WTC11 (cell line): ENCODE data around the gene MIA. TPM values are rescaled to one million over a fixed set of nuclear protein-coding genes. Genes with fewer than 3 reads are reported as not detected.
"Not testable (repeated sequence)": the region's sequence is repeated elsewhere in the genome, so short reads cannot be mapped to it uniquely, and the experiment has no call there.

Experiments
- ATAC-seq: fragments of 200-7000 bp; cut with Tn5 transposase; 2 replicates; pipeline ENCODE4 v1.10.0; 2021; ENCODE audit warnings: mild to moderate bottlenecking, moderate library complexity
- CTCF ChIA-PET: fragments of 300-600 bp; sonication (Branson Sonifier 250); formaldehyde crosslinking; loops from one replicate; lab custom pipeline; 2021; ENCODE audit warnings: antibody characterized with exemption; lab: Charles Lee
- POLR2A ChIA-PET: fragments of 350-600 bp; sonication (Branson Sonifier 250); formaldehyde crosslinking; loops from one replicate; lab custom pipeline; 2021; ENCODE audit warnings: antibody characterized with exemption; lab: Charles Lee
- DNase-seq: peaks from one replicate; pipeline ENCODE4 v3.0.0; 2021; ENCODE audit warnings: low spot score
- H3K27ac Mint-ChIP-seq: 2 replicates; pipeline ENCODE4 v1.8.0; 2021; ENCODE audit warnings: mixed read lengths
- H3K27me3 Mint-ChIP-seq: 2 replicates; pipeline ENCODE4 v1.8.0; 2021; ENCODE audit warnings: low read depth, mild to moderate bottlenecking, moderate library complexity, mixed read lengths
- H3K36me3 Mint-ChIP-seq: 2 replicates; pipeline ENCODE4 v1.8.0; 2021; ENCODE audit warnings: mixed read lengths
- H3K4me1 Mint-ChIP-seq: 2 replicates; pipeline ENCODE4 v1.8.0; 2022; ENCODE audit warnings: mixed read lengths
- H3K4me3 Mint-ChIP-seq: 2 replicates; pipeline ENCODE4 v1.8.0; 2021; ENCODE audit warnings: mild to moderate bottlenecking, moderate library complexity, mixed read lengths
- H3K9me3 Mint-ChIP-seq: 2 replicates; pipeline ENCODE4 v1.8.0; 2021; ENCODE audit warnings: mixed read lengths
- GTF2I ChIP-seq: fragments of 250-450 bp; sonication (Bioruptor Pico); conservative IDR thresholded peaks from 2 replicates; pipeline ENCODE4 v1.4.0; 2021; ENCODE audit warnings: mild to moderate bottlenecking
- IRF2 ChIP-seq: sonication (generic); formaldehyde crosslinking; IDR thresholded peaks from 2 replicates; pipeline ENCODE4 v1.8.0; 2022; ENCODE audit warnings: low read depth, missing genetic modification reagents, borderline replicate concordance
- OVOL2 ChIP-seq: fragments of 250-450 bp; sonication (Bioruptor Pico); IDR thresholded peaks from 2 replicates; pipeline ENCODE4 v1.9.0; 2021; ENCODE audit warnings: mild to moderate bottlenecking, borderline replicate concordance
- ZNF121 ChIP-seq: sonication (generic); formaldehyde crosslinking; IDR thresholded peaks from 2 replicates; pipeline ENCODE4 v1.8.0; 2023; ENCODE audit warnings: missing genetic modification reagents
- ZNF263 ChIP-seq: sonication (generic); formaldehyde crosslinking; IDR thresholded peaks from 2 replicates; pipeline ENCODE4 v1.8.1; 2022; ENCODE audit warnings: low read depth, mild to moderate bottlenecking, moderate library complexity, missing genetic modification reagents
- total RNA-seq: library from RNA; stranded (reverse); gene quantifications from 3 replicates; pipeline ENCODE4 v1.2.3, GENCODE V29; 2021
- TF ChIP-seq, protein P1 (sequence below): sonication (generic); formaldehyde crosslinking; IDR thresholded peaks from 2 replicates; pipeline ENCODE4 v1.8.0; 2023; ENCODE audit warnings: mild to moderate bottlenecking, missing genetic modification reagents
- TF ChIP-seq, protein P2 (sequence below): fragments of 250-450 bp; sonication (Bioruptor Pico); IDR thresholded peaks from 2 replicates; pipeline ENCODE4 v1.9.0; 2021; ENCODE audit warnings: moderate library complexity, mild to moderate bottlenecking, inconsistent platforms, borderline replicate concordance
- TF ChIP-seq, protein P3 (sequence below): sonication (generic); formaldehyde crosslinking; IDR thresholded peaks from 2 replicates; pipeline ENCODE4 v1.8.0; 2022; ENCODE audit warnings: mild to moderate bottlenecking, missing genetic modification reagents
- TF ChIP-seq, protein P4 (sequence below): fragments of 200-600 bp; IDR thresholded peaks from 2 replicates; pipeline ENCODE4 v1.8.0; 2022; ENCODE audit warnings: antibody characterized with exemption

MIA gene
- total RNA-seq, 1 experiment from 2014 or later, result not detected

DNA sequence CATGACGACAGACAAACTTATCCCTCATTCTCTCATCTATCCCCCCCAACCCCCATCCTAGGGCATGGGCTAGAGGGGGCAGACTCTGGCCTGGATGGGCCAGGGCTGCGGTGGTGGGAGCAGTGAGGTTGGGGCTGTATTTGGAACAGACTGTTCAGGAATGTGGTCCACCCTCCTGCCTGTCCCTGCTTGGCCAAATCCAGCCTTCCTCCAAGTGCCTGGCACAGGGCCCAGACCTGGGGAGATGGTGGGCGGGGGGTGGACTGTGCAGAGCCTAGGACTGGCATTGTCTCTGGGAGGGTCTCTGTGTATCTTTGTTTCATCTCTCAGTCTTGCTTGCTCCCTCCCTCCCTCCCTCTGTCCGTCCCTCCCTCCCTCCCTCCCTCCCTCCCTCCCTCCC lies 37.9 kb downstream of the MIA start (continued):
- TF ChIP-seq, protein P1, sequence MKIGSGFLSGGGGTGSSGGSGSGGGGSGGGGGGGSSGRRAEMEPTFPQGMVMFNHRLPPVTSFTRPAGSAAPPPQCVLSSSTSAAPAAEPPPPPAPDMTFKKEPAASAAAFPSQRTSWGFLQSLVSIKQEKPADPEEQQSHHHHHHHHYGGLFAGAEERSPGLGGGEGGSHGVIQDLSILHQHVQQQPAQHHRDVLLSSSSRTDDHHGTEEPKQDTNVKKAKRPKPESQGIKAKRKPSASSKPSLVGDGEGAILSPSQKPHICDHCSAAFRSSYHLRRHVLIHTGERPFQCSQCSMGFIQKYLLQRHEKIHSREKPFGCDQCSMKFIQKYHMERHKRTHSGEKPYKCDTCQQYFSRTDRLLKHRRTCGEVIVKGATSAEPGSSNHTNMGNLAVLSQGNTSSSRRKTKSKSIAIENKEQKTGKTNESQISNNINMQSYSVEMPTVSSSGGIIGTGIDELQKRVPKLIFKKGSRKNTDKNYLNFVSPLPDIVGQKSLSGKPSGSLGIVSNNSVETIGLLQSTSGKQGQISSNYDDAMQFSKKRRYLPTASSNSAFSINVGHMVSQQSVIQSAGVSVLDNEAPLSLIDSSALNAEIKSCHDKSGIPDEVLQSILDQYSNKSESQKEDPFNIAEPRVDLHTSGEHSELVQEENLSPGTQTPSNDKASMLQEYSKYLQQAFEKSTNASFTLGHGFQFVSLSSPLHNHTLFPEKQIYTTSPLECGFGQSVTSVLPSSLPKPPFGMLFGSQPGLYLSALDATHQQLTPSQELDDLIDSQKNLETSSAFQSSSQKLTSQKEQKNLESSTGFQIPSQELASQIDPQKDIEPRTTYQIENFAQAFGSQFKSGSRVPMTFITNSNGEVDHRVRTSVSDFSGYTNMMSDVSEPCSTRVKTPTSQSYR, result no peak
- TF ChIP-seq OVOL2 (no peak), ZNF121 (CRISPR knock-in tag) (no peak)
- TF ChIP-seq, protein P2, sequence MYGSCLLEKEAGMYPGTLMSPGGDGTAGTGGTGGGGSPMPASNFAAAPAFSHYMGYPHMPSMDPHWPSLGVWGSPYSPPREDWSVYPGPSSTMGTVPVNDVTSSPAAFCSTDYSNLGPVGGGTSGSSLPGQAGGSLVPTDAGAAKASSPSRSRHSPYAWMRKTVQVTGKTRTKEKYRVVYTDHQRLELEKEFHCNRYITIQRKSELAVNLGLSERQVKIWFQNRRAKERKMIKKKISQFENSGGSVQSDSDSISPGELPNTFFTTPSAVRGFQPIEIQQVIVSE, result no peak

DNA sequence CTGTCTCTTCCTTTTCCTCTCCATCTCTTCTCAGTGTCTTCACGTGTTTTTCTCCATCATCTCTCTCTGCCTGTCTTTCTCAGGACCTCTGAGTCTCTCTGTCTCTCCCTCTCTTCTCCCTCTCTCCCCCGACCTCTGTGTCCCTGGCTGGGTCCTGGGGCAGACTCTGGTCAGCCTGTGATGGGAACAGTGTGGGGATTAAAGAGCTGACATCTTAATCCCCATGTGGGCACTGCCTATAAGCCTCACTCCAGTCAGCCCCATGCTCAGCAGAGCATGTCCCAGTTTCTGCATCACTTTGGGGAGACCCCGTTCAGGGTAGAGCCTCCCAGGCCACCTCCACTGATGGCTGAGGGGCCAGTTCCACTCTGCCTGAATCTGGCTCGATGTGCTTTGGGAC lies 39.9 kb downstream of the MIA start:
- Mint-ChIP-seq H3K27me3 (peaks cover 54% of the 10 kb centered on the region), H3K36me3 (no peaks in the 10 kb centered on the region), H3K4me1 (peaks cover 35% of the 10 kb centered on the region), H3K27ac (no peak overlapping the region), H3K4me3 (no peak overlapping the region), H3K9me3 (no peaks in the 10 kb centered on the region)
- ChIA-PET CTCF (no interaction called here), POLR2A (no interaction called here)
- ATAC-seq (no peak), DNase-seq (no peak)
- no peak for TF ChIP-seq IRF2 (CRISPR knock-in tag)
- TF ChIP-seq ZNF263 (CRISPR knock-in tag), result no peak

DNA sequence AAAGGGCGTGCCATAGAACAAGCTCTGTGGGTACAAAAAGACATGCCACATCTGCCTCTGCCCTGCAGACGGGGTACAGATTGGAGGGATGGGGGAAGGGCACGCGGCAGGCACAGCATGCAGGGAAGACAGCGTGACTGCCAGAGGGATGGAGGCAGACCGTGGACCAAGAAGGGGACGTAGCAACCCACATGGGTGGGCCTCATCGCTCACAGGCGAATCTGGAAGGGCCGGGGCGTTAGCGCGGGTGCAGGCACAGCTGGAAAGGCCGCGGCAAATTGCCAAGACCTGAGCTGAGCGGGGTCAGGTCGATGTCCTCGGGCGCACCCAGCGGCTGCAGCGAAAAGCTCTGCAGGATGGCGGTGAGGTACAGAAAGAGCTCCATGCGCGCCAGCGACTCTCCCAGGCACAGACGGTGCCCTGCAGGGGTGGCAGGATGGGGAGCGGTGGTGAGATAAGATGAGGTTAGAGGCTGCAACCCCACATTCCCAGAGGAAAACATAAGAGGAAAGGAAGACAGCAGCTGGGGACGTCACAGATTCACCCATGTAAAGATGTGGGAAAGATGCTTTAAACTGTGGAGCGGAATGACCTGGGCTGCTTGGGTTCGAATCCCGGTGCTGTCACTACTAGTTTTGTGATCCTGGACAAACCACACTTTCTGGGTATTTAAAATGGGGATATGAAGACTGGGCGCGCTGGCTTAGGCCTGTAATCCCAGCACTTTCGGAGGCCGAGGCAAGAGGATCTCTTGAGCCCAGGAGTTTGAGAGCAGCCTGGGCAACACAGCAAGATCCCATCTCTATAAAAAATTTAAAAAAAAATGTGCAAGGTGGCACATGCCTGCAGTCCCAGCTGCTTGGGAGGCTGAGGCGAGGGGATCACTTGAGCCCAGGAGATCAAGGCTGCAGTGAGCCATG lies 43.4 kb downstream of the MIA start:
- POLR2A ChIA-PET, H3K9me3 Mint-ChIP-seq, H3K36me3 Mint-ChIP-seq: not testable (repeated sequence)
- Mint-ChIP-seq H3K27ac (0 out of 2 replicates have a peak overlapping the region, but pooled peaks have one; percentile 6), H3K4me1 (peaks cover 18% of the 10 kb centered on the region), H3K4me3 (peak overlapping the region; percentile 62), H3K27me3 (peaks cover 39% of the 10 kb centered on the region)
- CTCF ChIA-PET, result interaction anchor here (0.8 to 3.5 kb wide), 19 partner anchors 7 to 445 kb away, joined by 3 to 36 read pairs (median 5); partner anchors contain the start of gene HNRNPUL1
- peak; percentile 86; the same call in 1 of the 2 replicates for TF ChIP-seq ZNF121 (CRISPR knock-in tag)
- TF ChIP-seq, protein P3, sequence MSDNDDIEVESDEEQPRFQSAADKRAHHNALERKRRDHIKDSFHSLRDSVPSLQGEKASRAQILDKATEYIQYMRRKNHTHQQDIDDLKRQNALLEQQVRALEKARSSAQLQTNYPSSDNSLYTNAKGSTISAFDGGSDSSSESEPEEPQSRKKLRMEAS (CRISPR knock-in tag), result peak; percentile 23; the same call in 1 of the 2 replicates
- DNase-seq, result peak; percentile 75
- peak; percentile 93 for ATAC-seq

DNA sequence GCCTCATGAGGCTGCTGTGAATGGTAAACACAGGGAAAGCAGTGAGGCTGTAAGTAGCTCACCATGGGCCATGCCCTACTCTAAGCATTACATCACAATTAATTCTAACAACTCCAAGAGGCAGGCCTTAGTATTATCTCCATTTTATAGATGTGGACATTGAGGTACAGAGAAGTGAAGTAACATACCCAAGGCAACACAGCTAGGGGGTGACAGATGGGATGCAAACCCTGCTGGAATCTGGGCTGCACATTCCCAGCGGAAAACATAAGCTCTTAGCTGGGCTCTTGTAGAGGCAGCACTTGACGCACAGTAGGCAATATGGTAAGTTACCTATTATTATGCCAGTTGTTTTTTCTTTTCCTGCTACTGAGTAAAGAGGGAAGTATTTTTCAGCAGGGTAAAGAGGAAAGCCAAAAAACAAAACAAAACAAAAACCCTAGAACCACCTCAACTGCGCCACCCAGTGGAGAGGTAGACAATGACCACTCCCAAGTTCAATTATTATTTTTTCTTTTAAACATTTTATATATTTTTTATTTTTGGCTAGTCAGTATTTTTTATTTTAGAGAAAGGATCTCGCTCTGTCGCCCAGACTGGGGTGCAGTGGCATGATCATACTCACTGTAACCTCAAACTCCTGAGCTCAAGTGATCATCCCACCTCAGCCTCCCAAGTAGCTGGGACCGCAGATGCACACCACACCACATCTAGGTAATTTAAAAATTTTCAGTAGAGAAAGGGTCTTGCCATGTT lies 44.3 kb downstream of the MIA start:
- Mint-ChIP-seq H3K27me3 (peaks cover 31% of the 10 kb centered on the region), H3K27ac (peak overlapping the region; percentile 47; the same call in 1 of the 2 replicates), H3K4me1 (peaks cover 16% of the 10 kb centered on the region)
- H3K9me3 Mint-ChIP-seq, H3K4me3 Mint-ChIP-seq, POLR2A ChIA-PET, H3K36me3 Mint-ChIP-seq, DNase-seq: not testable (repeated sequence)
- TF ChIP-seq GTF2I (CRISPR knock-in tag), result 0 out of 2 replicates have a peak, but pooled peaks have one; percentile 11
- TF ChIP-seq, protein P4, sequence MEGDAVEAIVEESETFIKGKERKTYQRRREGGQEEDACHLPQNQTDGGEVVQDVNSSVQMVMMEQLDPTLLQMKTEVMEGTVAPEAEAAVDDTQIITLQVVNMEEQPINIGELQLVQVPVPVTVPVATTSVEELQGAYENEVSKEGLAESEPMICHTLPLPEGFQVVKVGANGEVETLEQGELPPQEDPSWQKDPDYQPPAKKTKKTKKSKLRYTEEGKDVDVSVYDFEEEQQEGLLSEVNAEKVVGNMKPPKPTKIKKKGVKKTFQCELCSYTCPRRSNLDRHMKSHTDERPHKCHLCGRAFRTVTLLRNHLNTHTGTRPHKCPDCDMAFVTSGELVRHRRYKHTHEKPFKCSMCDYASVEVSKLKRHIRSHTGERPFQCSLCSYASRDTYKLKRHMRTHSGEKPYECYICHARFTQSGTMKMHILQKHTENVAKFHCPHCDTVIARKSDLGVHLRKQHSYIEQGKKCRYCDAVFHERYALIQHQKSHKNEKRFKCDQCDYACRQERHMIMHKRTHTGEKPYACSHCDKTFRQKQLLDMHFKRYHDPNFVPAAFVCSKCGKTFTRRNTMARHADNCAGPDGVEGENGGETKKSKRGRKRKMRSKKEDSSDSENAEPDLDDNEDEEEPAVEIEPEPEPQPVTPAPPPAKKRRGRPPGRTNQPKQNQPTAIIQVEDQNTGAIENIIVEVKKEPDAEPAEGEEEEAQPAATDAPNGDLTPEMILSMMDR, result peak; percentile 80
- ATAC-seq, result peak; percentile 29; the same call in 1 of the 2 replicates
- CTCF ChIA-PET, result interaction anchor here (0.7 to 3.5 kb wide), 20 partner anchors 8 to 444 kb away, joined by 3 to 36 read pairs (median 4); partner anchors contain the start of genes COQ8B, HNRNPUL1 and ITPKC
